ENCODE data around the gene ITGB8.

GRCh38 chr7:20464891-20465290 lies 134.2 kb downstream of the ITGB8 start:
- TF ChIP-seq POLR2AphosphoS5 (IDR thresholded peaks at IDR 0.05; ENCODE audit: borderline replicate concordance, low read depth, low read length) (no peak), EZH2 (IDR thresholded peaks at IDR 0.05) (no peak), FOXP2 (optimal IDR thresholded peaks at IDR 0.05; ENCODE audit: control extremely low read depth, extremely low read length, insufficient read depth) (no peak)

Measured in SK-N-MC (cell line).